Endothelial cell of umbilical vein (primary cell): ENCODE measurements around the gene WDR48.

Experiments used
- CTCF ChIP-seq, 2 donors: IDR thresholded peaks; 1 replicate in 1 of 2; 2 replicates in 1 of 2; pipeline ENCODE4 v1.5.1; 2011; ENCODE audit warnings: low read length in 2 of 2, mild to moderate bottlenecking in 2 of 2, moderate library complexity in 2 of 2, control low read depth in 1 of 2, inconsistent platforms in 1 of 2, low read depth in 1 of 2; ENCODE audit not compliant: insufficient read depth in 1 of 2; ENCODE audit errors: extremely low read depth in 1 of 2
- EZH2 ChIP-seq: IDR thresholded peaks from 2 replicates; pipeline ENCODE4 v1.6.1; 2012; ENCODE audit warnings: borderline replicate concordance, low read depth, mild to moderate bottlenecking, moderate library complexity, low read length, inconsistent platforms; ENCODE audit not compliant: severe bottlenecking
- JUN ChIP-seq: IDR thresholded peaks from 2 replicates; pipeline ENCODE4 v1.6.1; 2011; ENCODE audit warnings: borderline replicate concordance, low read depth; ENCODE audit not compliant: insufficient read length, insufficient read depth
- MYC ChIP-seq: IDR thresholded peaks from one replicate; pipeline ENCODE4 v1.6.1; 2011; ENCODE audit warnings: mild to moderate bottlenecking, low read depth, low read length
- POLR2A ChIP-seq: IDR thresholded peaks from 2 replicates; pipeline ENCODE4 v1.6.1; 2012; ENCODE audit warnings: low read depth, mild to moderate bottlenecking, control low read depth, low read length
- POLR2AphosphoS5 ChIP-seq: IDR thresholded peaks from 2 replicates; pipeline ENCODE4 v1.6.1; 2012; ENCODE audit warnings: low read depth, mild to moderate bottlenecking, control low read depth, low read length, moderate library complexity; ENCODE audit not compliant: insufficient read depth
- TF ChIP-seq, protein P1 (sequence below): IDR thresholded peaks from 2 replicates; pipeline ENCODE4 v1.6.1; 2011; ENCODE audit not compliant: insufficient read depth, insufficient read length

- TF ChIP-seq JUN (no peak), CTCF (IDR thresholded peaks at IDR 0.05; ENCODE audit: extremely low read depth in 1 of 2, insufficient read depth in 1 of 2, low read depth in 1 of 2, low read length in 2 of 2) (no peak), POLR2AphosphoS5 (no peak), POLR2A (no peak), MYC (no peak), EZH2 (no peak)
- TF ChIP-seq, protein P1, sequence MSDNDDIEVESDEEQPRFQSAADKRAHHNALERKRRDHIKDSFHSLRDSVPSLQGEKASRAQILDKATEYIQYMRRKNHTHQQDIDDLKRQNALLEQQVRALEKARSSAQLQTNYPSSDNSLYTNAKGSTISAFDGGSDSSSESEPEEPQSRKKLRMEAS, result no peak
Measured at GRCh38 chr3:39127269-39127907, 75.6 kb downstream of the WDR48 start.
